Measurements from ENCODE around the gene CD37. TPM values are rescaled to one million over a fixed set of nuclear protein-coding genes. Genes with fewer than 3 reads are reported as not detected.

Gene CD37
- total RNA-seq, 1 donor = not detected

DNA sequence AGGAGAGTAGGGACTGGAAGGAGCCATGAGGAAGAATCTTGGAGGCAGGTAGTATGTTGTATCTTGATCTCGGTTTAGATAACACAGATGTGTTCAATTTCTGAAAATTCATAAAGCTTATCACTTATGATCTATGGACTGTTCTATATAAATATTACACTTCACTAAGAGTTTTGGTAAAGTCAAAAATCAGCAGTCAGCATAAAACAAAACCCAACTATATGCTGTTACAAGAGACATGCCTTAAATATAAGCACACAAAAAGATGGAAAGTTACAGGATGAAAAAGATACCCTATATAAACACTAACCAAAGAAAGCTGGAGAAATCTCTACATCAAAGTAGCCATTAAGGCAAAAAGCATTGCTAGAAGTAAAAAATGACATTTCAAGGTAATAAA, 48.4 kb downstream of the CD37 start:
- TF ChIP-seq, protein P1, sequence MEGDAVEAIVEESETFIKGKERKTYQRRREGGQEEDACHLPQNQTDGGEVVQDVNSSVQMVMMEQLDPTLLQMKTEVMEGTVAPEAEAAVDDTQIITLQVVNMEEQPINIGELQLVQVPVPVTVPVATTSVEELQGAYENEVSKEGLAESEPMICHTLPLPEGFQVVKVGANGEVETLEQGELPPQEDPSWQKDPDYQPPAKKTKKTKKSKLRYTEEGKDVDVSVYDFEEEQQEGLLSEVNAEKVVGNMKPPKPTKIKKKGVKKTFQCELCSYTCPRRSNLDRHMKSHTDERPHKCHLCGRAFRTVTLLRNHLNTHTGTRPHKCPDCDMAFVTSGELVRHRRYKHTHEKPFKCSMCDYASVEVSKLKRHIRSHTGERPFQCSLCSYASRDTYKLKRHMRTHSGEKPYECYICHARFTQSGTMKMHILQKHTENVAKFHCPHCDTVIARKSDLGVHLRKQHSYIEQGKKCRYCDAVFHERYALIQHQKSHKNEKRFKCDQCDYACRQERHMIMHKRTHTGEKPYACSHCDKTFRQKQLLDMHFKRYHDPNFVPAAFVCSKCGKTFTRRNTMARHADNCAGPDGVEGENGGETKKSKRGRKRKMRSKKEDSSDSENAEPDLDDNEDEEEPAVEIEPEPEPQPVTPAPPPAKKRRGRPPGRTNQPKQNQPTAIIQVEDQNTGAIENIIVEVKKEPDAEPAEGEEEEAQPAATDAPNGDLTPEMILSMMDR (IDR thresholded peaks at IDR 0.05; ENCODE audit: insufficient read depth, low read depth, low read length) = no peak
- H3K4me3 ChIP-seq (ENCODE audit: low read depth, low read length) = no peak overlapping the region
- DNase-seq (ENCODE audit: low read depth) = no peak

DNA sequence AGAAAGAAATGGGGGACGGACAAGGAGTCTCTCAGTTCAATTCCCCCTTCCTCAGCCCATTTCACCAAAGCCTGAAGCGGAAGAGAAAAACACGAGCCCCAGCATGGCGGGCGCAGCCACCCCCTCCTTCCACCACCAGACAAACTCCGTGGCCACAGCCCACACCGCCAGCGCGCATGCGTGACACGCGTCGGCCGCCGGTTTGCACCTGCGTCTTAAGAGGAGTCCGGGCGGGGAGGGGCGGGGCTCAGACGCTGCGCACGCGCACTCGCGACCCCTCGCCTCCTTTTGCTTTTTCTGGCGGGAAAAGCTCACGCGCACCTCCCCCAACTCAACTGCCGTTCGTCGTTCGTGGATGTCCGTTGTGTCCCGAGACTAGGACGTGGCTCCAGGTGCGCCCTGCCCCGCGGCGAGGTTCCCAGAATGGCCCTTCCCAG, 52.7 kb downstream of the CD37 start, which contains the start of gene KASH5:
Gene KASH5 (plus strand): TSS at position 314 of the 437 bp plus-strand sequence. CDS start 2,635 bp downstream, outside the sequence.
- peak; percentile 83 for DNase-seq (ENCODE audit: low read depth)
- TF ChIP-seq, protein P1 (IDR thresholded peaks at IDR 0.05; ENCODE audit: insufficient read depth, low read depth, low read length) = no peak

GRCh38 chr19:49389406-49389805, 54.2 kb downstream of the CD37 start:
- DNase-seq (ENCODE audit: low read depth) = no peak
- TF ChIP-seq, protein P1 (IDR thresholded peaks at IDR 0.05; ENCODE audit: insufficient read depth, low read depth, low read length) = no peak
- H3K4me3 ChIP-seq (ENCODE audit: low read depth, low read length) = no peak overlapping the region

More for the DNA sequence above, 52.7 kb downstream of the CD37 start, which contains the start of gene KASH5:
- H3K4me3 ChIP-seq (ENCODE audit: low read depth, low read length) = peak within 1 kb of the TSS; percentile 45

Small RNAs within 50 kb of the gene (small RNA-seq; reads per million reads assigned to genes)
- not detected for gene MIR4324

Other genes with a start within 250 kb of the CD37 start
- 117 and 197 TPM in 2 replicates for gene SNRNP70, start 250.0 kb upstream of the CD37 start, total RNA-seq
- gene LIN7B, start 221.0 kb upstream of the CD37 start, total RNA-seq = 4.8 and 6.5 TPM in 2 replicates
- gene C19orf73, start 216.3 kb upstream of the CD37 start, total RNA-seq = 0.32 TPM in 1 of 2 replicates, not detected in the other
- 1.6 and 2.2 TPM in 2 replicates for gene PPFIA3, start 215.9 kb upstream of the CD37 start, total RNA-seq
- gene HRC, start 180.0 kb upstream of the CD37 start, total RNA-seq = under 0.01 TPM in 1 of 2 replicates, not detected in the other
- gene TRPM4, start 177.6 kb upstream of the CD37 start, total RNA-seq = 17.3 and 18.0 TPM in 2 replicates
- gene SLC6A16, start 10.2 kb upstream of the CD37 start, total RNA-seq = 0.64 TPM in 1 of 2 replicates, not detected in the other
- gene TEAD2, start 27.0 kb downstream of the CD37 start, total RNA-seq = 37.6 and 38.7 TPM in 2 replicates
- 0.32 TPM in 1 of 2 replicates, not detected in the other for gene DKKL1, start 28.5 kb downstream of the CD37 start, total RNA-seq
- not detected in 2 replicates for gene KASH5, start 52.8 kb downstream of the CD37 start, total RNA-seq
- not detected in 2 replicates for gene PTH2, start 88.0 kb downstream of the CD37 start, total RNA-seq
- not detected in 2 replicates for gene GFY, start 90.0 kb downstream of the CD37 start, total RNA-seq
- not detected in 2 replicates for gene SLC17A7, start 106.1 kb downstream of the CD37 start, total RNA-seq
- 91.1 and 107 TPM in 2 replicates for gene PIH1D1, start 116.4 kb downstream of the CD37 start, total RNA-seq
- gene ALDH16A1, start 117.8 kb downstream of the CD37 start, total RNA-seq = 17.7 and 40.6 TPM in 2 replicates
- gene FLT3LG, start 138.8 kb downstream of the CD37 start, total RNA-seq = 2.6 and 4.8 TPM in 2 replicates
- 1,887 and 2,774 TPM in 2 replicates for gene RPL13A, start 152.2 kb downstream of the CD37 start, total RNA-seq
- gene RPS11, start 161.0 kb downstream of the CD37 start, total RNA-seq = 1,679 and 1,912 TPM in 2 replicates
- gene FCGRT, start 177.3 kb downstream of the CD37 start, total RNA-seq = 39.7 and 44.8 TPM in 2 replicates
- gene RCN3, start 192.6 kb downstream of the CD37 start, total RNA-seq = 115 and 162 TPM in 2 replicates
- 76.9 and 101 TPM in 2 replicates for gene NOSIP, start 245.2 kb downstream of the CD37 start, total RNA-seq
- gene PRRG2, start 245.9 kb downstream of the CD37 start, total RNA-seq = 0.32 and 0.43 TPM in 2 replicates